HG03558 (cell line): ENCODE data around the gene TEN1.

Experiments
- ATAC-seq: cut with Tn5 transposase; IDR thresholded peaks from one replicate; pipeline ENCODE4 v1.9.1; 2021; ENCODE audit warnings: moderate number of reproducible peaks; ENCODE audit not compliant: unreplicated experiment; ENCODE audit errors: extremely low read depth

The TEN1 gene

DNA sequence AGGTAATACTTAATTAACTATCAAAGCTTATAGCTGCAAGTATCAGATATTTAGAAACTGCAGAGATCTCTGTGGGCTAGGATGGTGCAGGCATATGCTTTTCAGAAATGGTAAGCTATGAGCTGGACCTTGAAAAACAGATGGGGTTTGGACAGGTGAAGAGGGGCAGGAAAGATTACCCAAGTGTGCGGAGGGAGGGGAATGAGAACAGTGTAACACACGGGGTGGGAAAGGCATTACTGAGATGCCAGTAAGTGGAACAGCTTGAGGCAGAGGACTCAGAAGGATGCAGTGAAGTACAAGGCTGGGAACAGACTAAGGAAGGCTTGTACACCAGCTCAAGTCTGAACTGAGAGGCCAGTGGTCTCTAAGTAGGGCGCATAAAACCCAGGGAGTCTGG is 70.2 kb downstream of the TEN1 start:
- no peak for ATAC-seq

DNA sequence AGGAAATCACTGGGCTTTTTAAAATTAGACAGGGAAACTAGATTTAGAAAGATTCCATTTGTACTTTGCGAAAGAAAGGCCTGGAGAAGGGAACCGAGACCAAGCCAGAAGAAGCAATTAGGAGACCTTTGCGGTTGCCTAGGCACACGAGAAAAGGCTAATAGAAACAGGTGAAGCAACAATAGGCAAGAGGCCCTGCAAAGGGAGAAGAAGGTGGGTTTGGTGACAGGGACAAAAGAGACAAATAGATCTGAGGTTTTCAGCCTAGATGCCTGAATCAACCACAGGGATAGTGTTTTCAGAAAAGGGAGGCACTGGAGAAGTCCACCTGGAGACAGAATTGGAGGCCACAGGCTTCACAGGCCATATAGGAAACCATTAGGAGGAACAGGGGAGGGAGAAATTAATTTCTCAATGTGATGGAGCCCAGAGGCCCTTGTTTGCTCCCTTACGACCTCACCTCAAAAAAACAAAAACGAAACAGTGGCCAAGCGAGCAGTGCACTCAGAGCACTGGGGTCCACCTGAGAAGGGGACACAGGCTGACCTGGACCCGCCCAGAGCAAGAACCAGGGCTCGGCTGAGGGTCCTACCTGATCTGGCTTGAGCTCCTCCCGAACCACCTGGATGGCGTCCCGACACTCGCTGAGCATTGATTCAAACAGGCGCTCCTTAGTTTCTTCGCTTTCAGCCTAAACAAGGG is 70.9 kb downstream of the TEN1 start:
- ATAC-seq, result no peak
